H7 (cell line): ENCODE measurements around the gene CXCR2. TPM values are rescaled to one million over a fixed set of nuclear protein-coding genes. Genes with fewer than 3 reads are reported as not detected.

Source experiments
- DNase-seq: peaks from one replicate; pipeline ENCODE4 v3.0.0; 2012
- H3K27me3 ChIP-seq: 2 replicates; pipeline ENCODE4 v1.6.0; 2011; ENCODE audit warnings: mild to moderate bottlenecking, low read length; ENCODE audit not compliant: control insufficient read depth, insufficient read depth
- H3K36me3 ChIP-seq: replicated peaks from 2 replicates; pipeline ENCODE4 v1.5.1; 2011; ENCODE audit warnings: low read length; ENCODE audit not compliant: control insufficient read depth, insufficient read depth
- H3K4me3 ChIP-seq: 2 replicates; pipeline ENCODE4 v1.5.1; 2011; ENCODE audit warnings: low read depth, mild to moderate bottlenecking, control low read depth, low read length, moderate library complexity; ENCODE audit not compliant: insufficient read depth
- total RNA-seq: library from RNA; depleted of rRNA; stranded (reverse); fragments of >200 nt; shearing (Covaris generic); gene quantifications from 2 replicates; pipeline ENCODE4 v1.2.3, GENCODE V29; 2014; rRNA removed

CXCR2 gene
- total RNA-seq, 1 experiment from 2014 or later = not detected

DNA sequence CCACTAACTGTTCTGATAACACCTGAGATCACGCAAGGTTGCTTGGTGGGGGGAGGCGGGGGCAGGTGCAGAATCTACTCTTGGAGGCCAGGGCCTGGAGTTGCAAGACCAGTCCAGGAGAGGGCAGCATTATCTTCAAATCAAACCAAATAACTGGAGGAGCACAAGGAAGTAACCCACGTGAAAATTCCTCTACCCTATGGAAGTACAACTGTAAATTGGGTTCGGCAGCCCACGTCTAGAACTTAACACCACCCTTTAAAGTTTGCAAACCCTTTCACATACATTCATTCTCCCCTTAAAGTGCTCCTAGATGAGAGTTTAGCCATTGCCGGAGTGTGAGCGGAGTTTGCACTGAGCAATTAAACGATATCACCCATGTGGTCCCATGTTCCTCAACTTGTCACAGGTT, 60.5 kb downstream of the CXCR2 start:
- no peaks in the 10 kb centered on the region for H3K36me3 ChIP-seq
- peak; percentile 67 for DNase-seq
- H3K27me3 ChIP-seq = no peaks in the 10 kb centered on the region
- H3K4me3 ChIP-seq = no peak overlapping the region

Other genes starting within 250 kb of the CXCR2 start
- gene TNS1, start 123.0 kb upstream of the CXCR2 start, total RNA-seq = 3.1 and 3.8 TPM in 2 replicates
- gene RUFY4, start 56.8 kb upstream of the CXCR2 start, total RNA-seq = not detected in 2 replicates
- gene CXCR1, start 40.9 kb downstream of the CXCR2 start, total RNA-seq = not detected in 2 replicates
- 146 and 167 TPM in 2 replicates for gene ARPC2, start 91.2 kb downstream of the CXCR2 start, total RNA-seq
- 0.11 TPM in 1 of 2 replicates, not detected in the other for gene GPBAR1, start 135.0 kb downstream of the CXCR2 start, total RNA-seq
- 139 and 141 TPM in 2 replicates for gene AAMP, start 144.1 kb downstream of the CXCR2 start, total RNA-seq
- gene PNKD, start 144.5 kb downstream of the CXCR2 start, total RNA-seq = 46.5 and 61.3 TPM in 2 replicates
- gene TMBIM1, start 166.5 kb downstream of the CXCR2 start, total RNA-seq = 34.1 and 35.6 TPM in 2 replicates
- gene CATIP, start 230.8 kb downstream of the CXCR2 start, total RNA-seq = 0.76 TPM in 1 of 2 replicates, not detected in the other